GM18861 (cell line): ENCODE results near the gene ARHGEF28.

Source experiments
- ATAC-seq: cut with Tn5 transposase; IDR thresholded peaks from one replicate; pipeline ENCODE4 v1.9.1; 2021; ENCODE audit not compliant: unreplicated experiment

ARHGEF28 gene

GRCh38 chr5:73691302-73692080, 65.5 kb downstream of the ARHGEF28 start:
- ATAC-seq, result no peak

- peak; percentile 24 for ATAC-seq
Measured at GRCh38 chr5:73692166-73692640, 66.2 kb downstream of the ARHGEF28 start.

GRCh38 chr5:73692981-73693380, 67.0 kb downstream of the ARHGEF28 start:
- ATAC-seq, result no peak

GRCh38 chr5:73693573-73694061, 67.6 kb downstream of the ARHGEF28 start:
- ATAC-seq, result peak; percentile 23

- ATAC-seq, result peak; percentile 78
Measured at GRCh38 chr5:73694089-73694488, 68.1 kb downstream of the ARHGEF28 start.

GRCh38 chr5:73698011-73698410, 72.0 kb downstream of the ARHGEF28 start:
- no peak for ATAC-seq

GRCh38 chr5:73701566-73701965, 75.6 kb downstream of the ARHGEF28 start:
- ATAC-seq, result no peak

- ATAC-seq, result no peak
Measured at GRCh38 chr5:73702534-73702933, 76.5 kb downstream of the ARHGEF28 start.

- ATAC-seq, result no peak
Measured at GRCh38 chr5:73702951-73703350, 77.0 kb downstream of the ARHGEF28 start.

- no peak for ATAC-seq
Measured at GRCh38 chr5:73705364-73705763, 79.4 kb downstream of the ARHGEF28 start.

GRCh38 chr5:73706963-73707362, 81.0 kb downstream of the ARHGEF28 start:
- ATAC-seq, result no peak

GRCh38 chr5:73709536-73710129, 83.6 kb downstream of the ARHGEF28 start:
- no peak for ATAC-seq

- no peak for ATAC-seq
Measured at GRCh38 chr5:73716284-73716808, 90.3 kb downstream of the ARHGEF28 start.

- ATAC-seq, result no peak
Measured at GRCh38 chr5:73718762-73719161, 92.8 kb downstream of the ARHGEF28 start.

- ATAC-seq, result no peak
Measured at GRCh38 chr5:73719632-73720031, 93.6 kb downstream of the ARHGEF28 start.

GRCh38 chr5:73722231-73722630, 96.2 kb downstream of the ARHGEF28 start:
- ATAC-seq, result no peak

- ATAC-seq, result no peak
Measured at GRCh38 chr5:73726071-73726470, 100.1 kb downstream of the ARHGEF28 start.

- ATAC-seq, result no peak
Measured at GRCh38 chr5:73726606-73727231, 100.7 kb downstream of the ARHGEF28 start.

GRCh38 chr5:73727470-73727869, 101.5 kb downstream of the ARHGEF28 start:
- ATAC-seq, result no peak

- no peak for ATAC-seq
Measured at GRCh38 chr5:73728493-73729273, 102.7 kb downstream of the ARHGEF28 start.

GRCh38 chr5:73729329-73729728, 103.3 kb downstream of the ARHGEF28 start:
- no peak for ATAC-seq
